SJCRH30 (cell line): ENCODE results near the gene TFCP2L1. TPM values are rescaled to one million over a fixed set of nuclear protein-coding genes. Genes with fewer than 3 reads are reported as not detected.
"Not testable (repeated sequence)": the region's sequence is repeated elsewhere in the genome, so short reads cannot be mapped to it uniquely, and the experiment has no call there.

Experiments used
- DNase-seq, 2 experiments: peaks; one replicate each; pipeline ENCODE4 v3.0.0-alpha.2; 2015 to 2020
- H3K27ac ChIP-seq: fragments of 250-450 bp; sonication (Bioruptor Pico); 2 replicates; pipeline ENCODE4 v1.5.1; 2020; ENCODE audit warnings: mild to moderate bottlenecking, moderate library complexity
- H3K27me3 ChIP-seq: fragments of 250-450 bp; sonication (Bioruptor Pico); 2 replicates; pipeline ENCODE4 v1.5.1; 2020; ENCODE audit warnings: mild to moderate bottlenecking, moderate library complexity
- H3K36me3 ChIP-seq: fragments of 250-450 bp; sonication (Bioruptor Pico); 2 replicates; pipeline ENCODE4 v1.5.1; 2020; ENCODE audit warnings: mild to moderate bottlenecking, moderate library complexity
- H3K4me1 ChIP-seq: fragments of 250-450 bp; sonication (Bioruptor Pico); 2 replicates; pipeline ENCODE4 v1.5.1; 2020; ENCODE audit warnings: mild to moderate bottlenecking, moderate library complexity
- H3K4me3 ChIP-seq: fragments of 250-450 bp; sonication (Bioruptor Pico); 2 replicates; pipeline ENCODE4 v1.5.1; 2020; ENCODE audit warnings: mild to moderate bottlenecking, moderate library complexity
- H3K9me3 ChIP-seq: fragments of 250-450 bp; sonication (Bioruptor Pico); replicated peaks from 2 replicates; pipeline ENCODE4 v1.5.1; 2020; ENCODE audit warnings: mild to moderate bottlenecking, moderate library complexity
- total RNA-seq: library from RNA; depleted of rRNA; stranded (reverse); fragments of >200 nt; shearing (Covaris generic); gene quantifications from 2 replicates; pipeline ENCODE4 v1.2.3, GENCODE V29; 2014

TFCP2L1 gene
- total RNA-seq, 1 experiment from 2014 or later: 0.08 TPM

DNA sequence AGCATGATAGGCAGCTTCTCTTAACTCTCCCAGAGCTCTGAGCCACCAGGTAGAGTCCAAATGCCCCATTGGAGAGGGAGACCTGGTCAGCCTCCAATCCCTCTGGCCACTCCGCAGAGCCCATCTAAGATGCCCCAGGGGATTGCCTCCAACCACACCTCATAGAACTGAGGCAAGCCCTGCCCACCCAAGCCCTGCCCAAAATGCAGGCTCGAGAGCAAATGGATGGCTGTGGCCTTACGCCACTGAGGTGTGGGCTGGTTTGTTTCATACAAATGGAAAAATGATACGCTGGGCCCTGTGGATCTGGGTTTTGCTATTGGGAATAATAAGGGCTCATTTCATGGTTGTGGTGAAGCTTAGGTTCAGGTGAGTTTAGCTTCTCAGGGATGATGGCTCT lies 3.0 kb upstream of the TFCP2L1 start:
- H3K27me3 ChIP-seq: no peaks in the 10 kb centered on the region
- no peak for DNase-seq

DNA sequence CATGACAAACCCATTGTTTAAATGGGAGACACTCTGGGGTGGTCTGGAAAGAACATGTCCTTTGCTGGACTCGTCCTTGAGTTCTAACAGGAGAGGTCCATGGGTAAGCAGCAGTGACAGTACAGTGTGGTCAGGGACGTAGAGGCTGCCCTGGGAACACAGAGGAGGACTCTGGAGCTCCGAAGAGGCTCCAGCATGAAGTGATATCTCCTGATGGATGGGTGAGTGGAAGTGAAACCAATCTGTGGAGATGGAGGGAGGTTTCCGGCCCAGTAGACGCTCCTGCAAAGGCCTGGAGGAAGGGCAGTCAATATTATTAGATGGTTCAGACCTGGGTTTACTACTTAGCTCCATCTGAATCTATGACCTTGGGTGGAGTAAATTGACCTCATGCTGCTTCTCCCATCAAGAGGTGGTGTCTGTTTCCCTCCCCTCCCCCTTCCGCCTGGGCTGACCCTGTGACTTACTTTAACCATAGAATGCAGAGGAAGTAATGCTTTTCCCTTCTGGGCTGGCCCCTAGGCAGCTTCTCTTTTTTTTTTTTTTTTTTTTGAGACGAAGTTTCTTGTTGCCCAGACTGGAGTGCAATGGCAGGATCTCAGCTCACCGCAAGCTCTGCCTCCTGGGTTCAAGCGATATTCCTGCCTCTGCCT lies 2.3 kb upstream of the TFCP2L1 start:
- no peak for DNase-seq
- no peaks in the 10 kb centered on the region for H3K4me1 ChIP-seq
- no peaks in the 10 kb centered on the region for H3K27me3 ChIP-seq
- no peaks in the 10 kb centered on the region for H3K36me3 ChIP-seq
- H3K9me3 ChIP-seq: no peaks in the 10 kb centered on the region
- H3K4me3 ChIP-seq: no peak overlapping the region
- H3K27ac ChIP-seq: no peak overlapping the region

More for the DNA sequence above, 3.0 kb upstream of the TFCP2L1 start:
- Histone ChIP-seq H3K36me3 (no peaks in the 10 kb centered on the region), H3K9me3 (no peaks in the 10 kb centered on the region), H3K27ac (no peak overlapping the region), H3K4me1 (no peaks in the 10 kb centered on the region), H3K4me3 (no peak overlapping the region)

DNA sequence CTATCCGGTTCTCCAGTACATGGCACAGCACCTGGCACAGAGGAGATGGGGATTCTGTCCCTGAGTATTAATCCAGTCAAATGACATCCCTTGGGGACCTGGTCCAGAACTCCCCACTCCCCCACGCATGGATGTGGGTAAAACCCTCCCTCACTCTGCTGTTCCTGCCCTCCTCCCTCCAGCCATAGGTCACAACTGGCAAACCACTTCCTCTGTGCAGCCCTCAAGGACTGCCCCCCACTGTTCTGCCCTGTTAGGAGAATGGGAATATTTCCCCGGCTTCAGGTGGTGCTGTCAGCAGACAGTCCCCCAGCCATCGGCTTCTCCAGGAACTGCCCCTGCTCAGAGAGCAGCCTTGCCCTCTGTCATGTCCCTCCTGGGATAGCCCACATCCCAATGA lies 1.5 kb upstream of the TFCP2L1 start:
- Histone ChIP-seq H3K4me3 (no peak overlapping the region), H3K9me3 (no peaks in the 10 kb centered on the region), H3K27me3 (no peaks in the 10 kb centered on the region), H3K4me1 (no peaks in the 10 kb centered on the region), H3K27ac (no peak overlapping the region), H3K36me3 (no peaks in the 10 kb centered on the region)
- no peak for DNase-seq

DNA sequence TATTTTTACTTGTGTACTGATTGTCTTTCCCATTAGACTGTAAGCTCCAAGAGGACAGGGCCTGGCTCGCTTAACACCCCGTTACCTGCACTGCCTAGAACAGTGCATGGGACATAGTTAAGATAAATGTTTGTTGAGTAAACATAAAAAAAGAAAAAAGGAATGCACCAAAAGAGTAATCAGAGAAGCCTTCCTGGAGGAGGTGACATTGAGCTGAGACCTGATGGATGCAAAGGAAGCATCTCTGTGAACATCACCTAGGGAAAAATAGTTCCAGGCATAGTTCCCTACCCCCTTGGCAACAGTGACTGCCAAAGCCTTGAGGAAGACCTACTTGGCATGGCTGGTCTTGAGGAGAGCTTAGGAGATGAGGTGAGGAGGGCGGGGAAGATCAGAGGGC lies 924 bp upstream of the TFCP2L1 start:
- no peak for DNase-seq
- Histone ChIP-seq H3K27ac (no peak overlapping the region), H3K9me3 (no peaks in the 10 kb centered on the region), H3K4me3 (no peak overlapping the region), H3K36me3 (no peaks in the 10 kb centered on the region), H3K4me1 (no peaks in the 10 kb centered on the region), H3K27me3 (no peaks in the 10 kb centered on the region)

DNA sequence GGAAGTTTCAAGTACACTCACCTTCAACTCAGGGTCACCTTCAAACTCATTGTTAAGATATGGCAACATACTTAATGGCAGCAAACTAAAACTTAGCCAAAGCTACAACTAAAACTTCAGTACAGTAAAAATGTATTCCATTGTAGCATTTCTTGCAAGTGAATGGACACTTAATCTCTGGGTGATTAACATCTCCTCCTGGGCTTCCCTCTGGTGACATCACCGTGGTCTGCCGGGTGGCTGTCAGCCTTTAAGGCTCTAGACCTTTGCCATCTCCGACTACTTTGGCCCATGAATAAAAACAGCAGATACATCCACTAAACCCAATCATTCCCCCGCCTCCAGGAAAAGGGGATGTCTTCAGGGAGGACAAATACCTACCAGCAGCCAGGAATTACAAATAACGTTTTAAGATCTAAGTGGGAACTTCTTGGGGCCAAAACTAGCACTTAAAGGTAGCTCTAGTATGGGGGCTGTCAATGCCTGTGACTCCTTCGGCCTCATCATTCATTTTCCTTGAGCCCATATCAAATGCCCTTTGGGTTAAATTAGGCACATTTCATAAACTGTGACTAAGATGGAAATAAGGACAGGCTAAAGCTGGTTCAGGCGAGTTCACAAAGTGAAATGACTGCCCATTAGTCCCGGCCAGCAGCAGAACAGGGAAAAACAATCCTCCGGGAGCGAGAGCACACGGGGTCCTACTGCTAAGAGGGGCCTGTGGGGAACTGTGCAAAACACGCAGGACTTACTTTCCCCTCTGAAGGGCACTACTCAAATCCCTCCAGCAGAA lies 1.1 kb downstream of the TFCP2L1 start:
- no peak for DNase-seq
- no peaks in the 10 kb centered on the region for H3K4me1 ChIP-seq
- H3K36me3 ChIP-seq: no peaks in the 10 kb centered on the region
- H3K9me3 ChIP-seq: no peaks in the 10 kb centered on the region
- no peaks in the 10 kb centered on the region for H3K27me3 ChIP-seq
- H3K4me3 ChIP-seq: no peak overlapping the region
- no peak overlapping the region for H3K27ac ChIP-seq

DNA sequence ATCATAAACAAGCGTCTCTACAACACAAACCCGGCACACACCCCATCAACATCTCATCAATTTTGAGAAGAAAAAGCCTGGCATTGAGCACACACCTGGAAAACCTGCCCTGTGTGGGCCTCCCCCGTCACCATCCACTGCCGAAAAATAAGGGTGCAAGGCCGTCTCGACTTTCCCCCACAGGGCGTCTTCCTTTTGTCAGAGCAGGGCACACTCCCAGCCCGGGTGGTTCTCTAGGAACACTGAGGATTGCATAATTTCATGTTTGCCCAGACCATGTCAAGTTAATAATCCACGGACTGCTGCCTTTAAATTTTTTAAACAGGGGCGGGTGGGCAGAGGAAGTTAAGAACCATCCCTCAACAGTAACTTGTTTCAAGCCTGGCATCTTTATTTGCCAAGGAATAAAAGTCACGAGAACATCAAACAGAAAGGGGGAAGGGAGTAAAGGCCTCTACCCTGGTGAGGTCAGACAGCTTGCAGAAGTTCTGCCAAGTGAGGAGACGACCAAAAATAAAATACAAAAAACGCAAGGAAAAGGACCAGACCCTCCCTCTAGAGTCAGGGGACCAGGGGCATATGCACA lies 2.1 kb downstream of the TFCP2L1 start:
- DNase-seq: no peak
- no peaks in the 10 kb centered on the region for H3K27me3 ChIP-seq
- no peak overlapping the region for H3K27ac ChIP-seq

DNA sequence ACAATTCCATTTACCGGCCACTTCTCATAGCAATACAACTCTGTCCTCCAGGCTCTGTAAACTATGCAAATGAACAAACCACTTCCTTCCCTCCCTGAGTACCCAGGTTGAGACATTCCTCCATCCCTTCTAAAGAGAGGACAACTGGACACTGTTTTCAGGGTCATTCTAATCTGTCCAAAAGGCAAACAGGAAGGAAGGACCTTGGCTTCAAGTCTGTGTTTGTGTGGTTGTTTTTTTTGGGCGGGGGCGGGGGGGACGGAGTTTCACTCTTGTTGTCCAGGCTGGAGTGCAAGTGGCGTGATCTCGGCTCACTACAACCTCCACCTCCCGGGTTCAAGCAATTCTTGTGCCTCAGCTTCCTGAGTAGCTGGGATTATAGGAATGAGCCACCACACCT lies 3.3 kb downstream of the TFCP2L1 start:
- no peaks in the 10 kb centered on the region for H3K9me3 ChIP-seq
- no peak overlapping the region for H3K4me3 ChIP-seq
- H3K4me1 ChIP-seq: no peaks in the 10 kb centered on the region
- no peaks in the 10 kb centered on the region for H3K27me3 ChIP-seq
- H3K36me3 ChIP-seq: no peaks in the 10 kb centered on the region
- H3K27ac ChIP-seq: no peak overlapping the region
- no peak for DNase-seq

More for the DNA sequence above, 2.1 kb downstream of the TFCP2L1 start:
- no peaks in the 10 kb centered on the region for H3K9me3 ChIP-seq
- H3K4me1 ChIP-seq: no peaks in the 10 kb centered on the region
- H3K4me3 ChIP-seq: no peak overlapping the region
- no peaks in the 10 kb centered on the region for H3K36me3 ChIP-seq

DNA sequence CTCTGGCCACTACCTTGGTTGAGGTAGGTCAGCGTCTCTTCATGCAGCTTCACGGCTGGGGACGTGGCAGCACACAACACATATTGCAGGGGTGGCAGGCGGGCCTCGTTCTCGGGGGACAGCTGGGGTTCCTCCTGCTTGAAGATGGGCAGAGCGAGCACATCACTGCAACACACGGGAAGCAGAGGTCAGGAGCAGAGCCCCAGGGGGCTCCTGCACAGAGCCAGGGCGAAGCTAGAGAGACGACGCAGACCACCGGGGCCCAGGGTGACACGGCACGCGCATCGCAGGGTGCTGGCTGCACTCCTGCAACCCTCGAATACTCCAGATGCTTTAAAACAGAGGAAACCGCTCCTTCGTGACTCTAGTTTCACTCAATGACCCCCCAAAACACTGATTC lies 3.9 kb downstream of the TFCP2L1 start:
- H3K4me3 ChIP-seq: no peak overlapping the region
- H3K36me3 ChIP-seq: no peaks in the 10 kb centered on the region
- no peak overlapping the region for H3K27ac ChIP-seq
- H3K4me1 ChIP-seq: no peaks in the 10 kb centered on the region
- no peak for DNase-seq
- no peaks in the 10 kb centered on the region for H3K27me3 ChIP-seq
- H3K9me3 ChIP-seq: no peaks in the 10 kb centered on the region

DNA sequence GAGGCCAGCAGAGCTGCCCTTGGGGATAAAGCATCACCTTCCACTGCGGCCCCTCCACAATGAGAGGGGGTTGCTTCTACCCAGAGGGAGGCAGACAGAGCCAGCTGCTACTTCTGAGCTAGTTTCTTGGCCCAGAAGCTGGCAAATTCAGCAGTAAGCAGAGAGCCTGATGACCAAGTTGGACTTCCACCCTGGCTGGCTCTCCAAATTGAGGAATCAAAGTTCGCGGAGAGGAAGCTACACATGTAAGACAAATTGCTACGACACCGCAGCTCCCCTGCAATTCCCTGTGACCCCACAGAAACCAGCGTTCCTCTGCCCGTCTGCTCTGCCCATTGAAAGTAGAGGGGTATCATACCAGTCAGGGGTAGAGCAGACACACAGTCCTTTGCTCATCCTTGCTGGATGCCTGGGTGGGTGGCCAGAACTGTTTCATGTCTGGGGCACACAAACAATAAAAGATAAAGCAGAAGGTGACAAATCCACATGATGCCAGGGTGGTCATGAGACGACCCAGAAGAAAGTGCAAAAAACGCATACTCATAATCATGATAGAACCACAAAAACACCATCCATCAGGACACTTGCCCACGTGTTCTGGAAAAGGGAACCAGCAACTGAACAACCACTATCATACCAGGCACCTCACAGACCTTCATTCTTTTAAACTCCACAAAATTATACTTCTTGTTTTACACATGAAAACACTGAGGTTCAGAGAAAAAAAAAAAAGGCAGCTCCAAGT lies 5.4 kb downstream of the TFCP2L1 start:
- no peaks in the 10 kb centered on the region for H3K36me3 ChIP-seq
- no peaks in the 10 kb centered on the region for H3K27me3 ChIP-seq
- H3K9me3 ChIP-seq: no peaks in the 10 kb centered on the region
- no peak overlapping the region for H3K4me3 ChIP-seq
- no peak overlapping the region for H3K27ac ChIP-seq
- H3K4me1 ChIP-seq: no peaks in the 10 kb centered on the region
- no peak for DNase-seq

DNA sequence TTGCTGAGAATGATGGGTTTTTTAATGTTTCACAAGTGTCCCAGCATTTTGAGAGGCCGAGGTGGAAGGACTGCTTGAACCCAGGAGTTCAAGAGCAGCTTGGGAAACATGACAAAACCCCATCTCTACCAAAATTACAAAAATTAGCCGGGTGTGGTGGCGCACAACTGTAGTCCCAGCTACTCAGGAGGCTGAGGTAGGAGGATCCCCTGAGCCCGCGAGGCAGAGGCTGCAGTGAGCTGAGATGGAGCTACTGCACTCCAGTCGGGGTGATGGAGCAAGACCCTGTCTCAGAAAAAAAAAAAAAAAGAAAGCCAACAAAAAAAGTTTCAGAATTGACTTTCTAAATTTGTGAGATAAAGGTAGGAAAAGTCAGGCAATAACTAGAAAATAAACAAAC lies 8.7 kb downstream of the TFCP2L1 start:
- Histone ChIP-seq H3K27ac (no peak overlapping the region), H3K36me3 (no peaks in the 10 kb centered on the region), H3K4me3 (no peak overlapping the region), H3K27me3 (no peaks in the 10 kb centered on the region), H3K9me3 (no peaks in the 10 kb centered on the region), H3K4me1 (no peaks in the 10 kb centered on the region)
- no peak for DNase-seq

DNA sequence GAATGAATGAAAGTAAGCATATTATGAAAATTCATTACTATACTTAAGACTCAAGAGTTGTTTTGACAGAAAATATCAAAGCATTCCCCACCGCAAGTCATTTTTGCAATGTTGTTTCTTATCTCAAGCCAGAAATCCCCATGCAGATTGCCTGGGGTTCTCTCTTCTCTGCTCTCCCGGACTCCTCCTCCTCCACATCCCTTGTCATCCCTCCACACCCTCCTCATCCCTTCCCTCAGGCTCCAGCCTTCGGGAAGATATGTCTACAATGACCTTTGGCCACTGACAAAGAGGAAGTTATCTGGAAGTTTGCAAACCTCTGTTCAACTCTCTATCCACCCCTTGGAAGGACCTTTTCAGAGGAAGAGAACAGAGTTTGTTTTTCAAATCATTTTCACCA lies 11.9 kb downstream of the TFCP2L1 start:
- DNase-seq: no peak
- no peak overlapping the region for H3K27ac ChIP-seq
- H3K9me3 ChIP-seq: no peaks in the 10 kb centered on the region
- no peak overlapping the region for H3K4me3 ChIP-seq
- no peaks in the 10 kb centered on the region for H3K4me1 ChIP-seq
- H3K36me3 ChIP-seq: no peaks in the 10 kb centered on the region
- H3K27me3 ChIP-seq: no peaks in the 10 kb centered on the region

DNA sequence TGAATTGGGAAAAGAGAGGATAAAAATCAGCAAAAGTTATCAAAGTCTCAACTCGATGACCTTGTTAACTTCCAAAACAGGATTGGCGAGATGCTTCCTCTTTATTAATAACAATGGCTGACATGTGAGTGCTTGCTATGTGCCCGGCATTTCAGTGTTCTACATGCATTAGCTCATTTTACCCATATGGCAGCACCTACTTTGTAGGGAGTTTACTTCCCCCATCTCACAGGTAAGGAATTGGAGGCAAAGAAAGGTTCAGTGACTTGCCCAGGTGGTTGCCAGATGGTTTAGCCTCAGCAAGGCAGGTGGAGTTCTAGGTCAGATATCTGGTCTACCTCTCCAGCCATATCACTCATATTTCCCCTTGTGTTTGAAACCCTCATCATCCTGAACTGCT lies 12.4 kb downstream of the TFCP2L1 start:
- Histone ChIP-seq H3K27ac (no peak overlapping the region), H3K27me3 (no peaks in the 10 kb centered on the region), H3K4me1 (no peaks in the 10 kb centered on the region), H3K4me3 (no peak overlapping the region), H3K9me3 (no peaks in the 10 kb centered on the region), H3K36me3 (no peaks in the 10 kb centered on the region)
- DNase-seq: no peak

DNA sequence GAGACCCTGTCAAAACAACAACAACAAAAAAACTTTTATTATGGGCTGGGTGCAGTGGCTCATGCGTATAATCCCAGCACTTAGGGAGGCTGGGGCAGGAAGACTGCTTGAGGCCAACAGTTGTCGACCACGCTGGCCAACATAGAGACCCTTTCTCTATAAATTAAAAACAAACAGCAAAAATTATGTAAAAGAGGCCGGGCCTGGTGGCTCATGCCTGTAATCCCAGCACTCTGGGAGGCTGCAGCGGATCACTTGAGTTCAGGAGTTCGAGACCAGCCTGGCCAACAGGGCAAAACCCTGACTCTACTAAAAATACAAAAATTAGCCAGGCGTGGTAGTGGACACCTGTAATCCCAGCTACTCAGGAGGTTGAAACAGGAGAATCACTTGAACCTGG lies 15.6 kb downstream of the TFCP2L1 start:
- H3K9me3 ChIP-seq, H3K27me3 ChIP-seq, H3K36me3 ChIP-seq, H3K4me3 ChIP-seq, DNase-seq, H3K27ac ChIP-seq, H3K4me1 ChIP-seq: not testable (repeated sequence)

DNA sequence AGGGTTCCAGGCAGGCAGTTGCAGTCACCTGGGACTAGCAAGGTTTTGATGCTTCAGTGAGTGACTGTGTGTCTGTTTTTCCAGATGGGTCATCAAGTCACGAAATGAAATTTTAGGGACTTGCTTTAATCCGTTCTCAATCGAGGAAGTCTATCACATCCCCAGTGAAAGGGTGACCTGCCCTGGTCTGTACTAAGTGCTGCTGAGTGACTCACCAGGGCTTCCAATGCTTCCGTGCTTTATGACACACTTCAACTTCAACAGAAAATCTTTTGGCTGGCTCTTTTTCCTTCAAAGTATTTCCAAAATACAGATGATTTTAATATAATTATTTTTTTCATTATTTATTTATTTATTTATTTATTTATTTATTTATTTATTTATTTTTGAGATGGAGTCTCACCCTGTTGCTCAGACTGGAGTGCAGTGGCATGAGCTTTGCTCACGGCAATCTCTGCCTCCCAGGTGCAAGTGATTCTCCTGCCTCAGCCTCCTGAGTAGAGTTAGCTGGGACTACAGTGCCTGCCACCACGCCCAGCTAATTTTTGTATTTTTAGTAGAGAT lies 18.4 kb downstream of the TFCP2L1 start:
- Histone ChIP-seq H3K9me3 (no peaks in the 10 kb centered on the region), H3K4me1 (no peaks in the 10 kb centered on the region), H3K4me3 (no peak overlapping the region), H3K27ac (no peak overlapping the region), H3K27me3 (no peaks in the 10 kb centered on the region), H3K36me3 (no peaks in the 10 kb centered on the region)
- no peak for DNase-seq
